Stimulated activated CD8-positive, alpha-beta memory T cell treated with anti-CD3 and anti-CD28 coated beads, Interleukin-2, amount 100 ng/mL, for 1 hour (primary cell): ENCODE results near the gene ANKS4B.

Experiments used
- DNase-seq, 2 donors: peaks; one replicate each; pipeline ENCODE4 v3.0.0-alpha.2; 2020; ENCODE audit warnings: low read depth in 2 of 2

Gene ANKS4B

DNA sequence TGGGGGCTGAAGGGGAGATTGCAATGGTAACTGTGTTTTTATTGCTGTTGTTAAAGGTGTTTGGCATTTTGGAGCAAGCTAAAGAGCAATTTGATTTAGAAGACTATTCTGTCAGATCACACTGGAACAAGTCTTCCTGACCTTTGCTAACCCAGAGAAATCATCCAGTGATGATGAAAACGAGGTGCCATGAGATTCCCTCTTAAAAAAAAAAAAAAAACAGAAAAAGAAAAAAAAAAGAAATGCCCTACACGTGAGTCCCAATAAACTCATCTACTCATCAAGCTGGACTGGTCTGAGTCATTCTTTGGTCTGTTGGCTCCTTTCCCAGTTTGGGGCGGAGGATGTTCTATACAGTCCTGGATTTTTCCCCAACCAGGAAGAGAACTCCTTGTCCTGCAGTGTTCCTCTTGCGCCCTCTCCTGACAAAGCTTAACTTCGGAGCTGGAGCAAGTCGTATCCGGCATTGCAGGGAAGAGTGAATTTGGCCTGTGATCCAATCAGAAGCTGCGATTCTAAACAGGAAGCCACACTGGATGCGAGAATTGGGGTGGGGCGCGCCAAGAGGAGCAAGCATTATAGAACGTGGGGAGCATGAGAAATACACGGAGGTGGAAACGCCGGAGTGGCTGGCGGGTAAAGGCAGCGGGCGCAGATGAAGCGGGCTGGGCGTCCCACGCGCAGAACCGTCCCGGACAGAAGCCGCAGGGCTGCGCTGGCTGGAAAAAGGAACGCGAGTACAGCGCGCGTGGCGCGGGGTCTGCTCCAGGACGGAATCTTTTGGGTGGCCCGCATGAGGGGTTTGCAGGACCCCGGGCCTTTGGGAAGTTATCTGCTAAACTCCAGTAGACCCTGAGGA lies 67.0 kb downstream of the ANKS4B start:
- no peak for DNase-seq

DNA sequence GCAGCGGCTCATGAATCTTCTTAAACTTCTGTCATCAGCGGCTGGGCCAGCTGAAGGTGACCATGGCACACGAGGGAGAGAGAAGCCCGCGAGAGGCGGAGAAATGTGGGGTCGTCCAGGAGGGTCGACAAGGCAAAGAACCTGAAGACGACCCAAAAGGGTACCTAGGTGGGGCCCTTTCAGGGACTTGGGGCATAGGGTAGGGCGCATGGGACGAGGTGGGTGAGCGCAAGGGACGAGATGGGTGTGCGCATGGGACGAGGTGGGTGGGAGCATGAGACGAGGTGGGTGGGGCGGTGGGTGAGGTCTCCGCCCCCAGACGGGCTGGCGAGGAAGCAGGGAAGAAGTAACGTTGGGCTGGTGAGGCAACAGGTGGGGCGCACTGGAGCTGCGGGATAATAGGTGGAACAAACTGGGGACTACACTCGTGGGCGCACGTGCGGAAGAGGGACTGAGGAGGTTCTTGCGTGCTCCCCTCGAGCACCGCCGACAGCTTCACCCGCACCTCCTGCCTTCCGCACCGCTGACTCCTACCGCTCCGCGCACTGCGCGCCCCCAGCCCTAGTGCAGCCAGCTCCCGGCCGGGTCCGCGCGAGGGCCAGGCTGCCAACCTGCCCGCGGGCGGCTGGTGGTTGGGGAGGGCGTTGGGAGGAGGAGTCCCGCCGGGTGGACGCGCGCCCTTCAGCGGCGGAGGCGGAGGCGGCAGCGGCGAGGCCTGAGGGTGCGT lies 67.8 kb downstream of the ANKS4B start:
- no peak for DNase-seq

DNA sequence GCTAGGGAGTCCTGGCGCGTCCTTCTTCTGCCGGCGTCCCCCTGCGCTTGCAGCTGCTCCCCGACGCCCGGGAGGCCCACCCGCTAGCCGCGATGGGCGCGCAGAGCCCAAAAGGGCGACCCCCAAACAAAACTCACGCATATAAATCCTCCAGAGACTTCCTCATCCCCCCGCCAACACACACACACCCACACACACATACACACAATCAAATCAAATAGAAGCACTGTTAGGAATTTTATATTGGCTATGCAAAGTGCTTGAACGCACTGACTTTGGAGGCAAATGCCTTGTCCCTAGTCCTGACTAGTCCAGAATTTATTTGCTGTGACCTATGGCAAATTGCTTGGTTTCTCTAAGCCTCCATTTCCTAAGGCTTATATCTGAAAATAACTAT lies 68.4 kb downstream of the ANKS4B start:
- no peak for DNase-seq

DNA sequence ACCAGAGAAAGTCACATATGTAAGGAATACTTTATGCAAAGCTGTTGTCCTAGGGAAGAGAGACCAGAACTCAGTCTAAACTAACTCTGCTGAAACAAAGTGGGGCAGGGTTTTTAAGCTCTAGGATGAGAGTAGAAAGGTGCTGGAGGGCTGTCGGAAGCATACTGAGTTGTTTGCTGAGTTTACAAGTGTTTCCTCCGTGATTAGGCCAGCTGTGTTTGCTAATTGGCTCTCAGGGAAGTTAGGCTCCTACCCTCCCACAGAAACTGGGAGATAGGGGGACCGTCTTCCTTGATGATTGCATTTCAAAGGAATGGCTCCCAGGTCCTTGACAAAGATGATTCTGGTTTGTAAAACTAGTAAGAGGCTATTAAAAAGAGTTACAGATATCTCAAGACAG lies 69.0 kb downstream of the ANKS4B start:
- no peak for DNase-seq

DNA sequence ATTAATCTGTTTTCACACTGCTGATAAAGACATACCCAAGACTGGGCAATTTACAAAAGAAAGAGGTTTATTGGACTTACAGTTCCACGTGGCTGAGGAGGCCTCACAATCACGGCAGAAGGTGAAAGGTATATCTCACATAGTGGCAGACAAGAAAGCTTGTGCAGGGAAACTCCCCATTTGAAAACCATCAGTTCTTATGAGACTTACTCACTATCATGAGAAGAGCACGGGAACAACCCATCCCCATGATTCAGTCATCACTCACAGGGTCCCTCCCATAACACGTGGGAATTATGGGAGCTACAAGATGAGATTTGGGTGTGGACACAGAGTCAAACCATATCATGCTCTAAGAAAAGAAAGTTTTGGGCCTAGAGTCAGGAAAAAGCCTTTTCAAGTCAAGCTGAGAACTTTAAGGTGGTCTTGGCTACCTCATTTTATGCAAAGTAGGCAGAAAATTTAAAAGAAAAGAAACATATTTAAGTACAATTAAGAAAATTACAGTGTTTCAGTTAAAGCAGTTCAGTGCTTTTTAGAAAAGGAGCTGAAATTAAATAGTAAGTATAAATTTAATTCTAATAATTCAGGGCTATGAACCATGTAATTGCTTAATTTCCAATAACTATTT lies 69.5 kb downstream of the ANKS4B start:
- no peak for DNase-seq
